Mucosa of rectum (tissue), 2 donors: ENCODE data around the gene SERPINA12.

ENCODE experiments used
- H3K27ac ChIP-seq, 2 donors: one replicate each; pipeline ENCODE4 v1.7.0; 2013; ENCODE audit warnings: inconsistent platforms in 2 of 2, low read depth in 2 of 2, low read length in 2 of 2
- H3K27me3 ChIP-seq, 2 donors: one replicate each; pipeline ENCODE4 v1.7.0; 2013; ENCODE audit warnings: low read length in 2 of 2; ENCODE audit not compliant: control insufficient read depth in 2 of 2, insufficient read depth in 2 of 2
- H3K36me3 ChIP-seq, 2 donors: one replicate each; pipeline ENCODE4 v1.7.0; 2013; ENCODE audit warnings: low read length in 2 of 2; ENCODE audit not compliant: control insufficient read depth in 2 of 2, insufficient read depth in 2 of 2
- H3K4me1 ChIP-seq, 2 donors: one replicate each; pipeline ENCODE4 v1.7.0; 2013; ENCODE audit warnings: low read length in 2 of 2, mild to moderate bottlenecking in 1 of 2; ENCODE audit not compliant: control insufficient read depth in 2 of 2, insufficient read depth in 2 of 2
- H3K4me3 ChIP-seq, 2 donors: one replicate each; pipeline ENCODE4 v1.7.0; 2013; ENCODE audit warnings: low read length in 2 of 2
- H3K9ac ChIP-seq, 2 donors: one replicate each; pipeline ENCODE4 v1.7.0; 2013; ENCODE audit warnings: low read length in 2 of 2, low read depth in 1 of 2, mild to moderate bottlenecking in 1 of 2
- H3K9me3 ChIP-seq, 2 donors: one replicate each; pipeline ENCODE4 v1.7.0; 2013; ENCODE audit warnings: low read length in 2 of 2; ENCODE audit not compliant: control insufficient read depth in 2 of 2
- donor health status: healthy.
- donor health status: Normal muscosa, but diverticular disease.

The SERPINA12 gene

DNA sequence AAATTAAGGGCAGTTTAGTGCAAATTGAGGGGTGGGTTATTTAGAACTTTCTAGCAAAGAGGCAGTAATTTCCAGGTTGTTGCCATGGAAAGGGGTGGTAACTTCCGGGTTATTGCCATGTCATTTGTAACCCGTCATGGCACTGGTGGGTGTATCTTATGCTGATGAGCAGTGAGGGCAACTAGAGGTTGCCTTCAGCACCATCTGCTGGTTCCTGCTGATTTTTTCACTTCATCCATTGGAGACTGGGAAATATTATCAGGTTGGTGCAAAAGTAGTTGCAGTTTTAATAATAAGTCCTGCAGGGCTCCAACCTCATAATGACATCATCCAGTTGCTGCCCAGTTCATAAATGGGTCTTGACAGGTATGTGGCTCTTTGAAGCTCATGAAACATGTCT lies 27.6 kb upstream of the SERPINA12 start:
- no peaks in the 10 kb centered on the region for H3K4me1 ChIP-seq
- no peak overlapping the region for H3K4me3 ChIP-seq
- H3K27me3 ChIP-seq, result peaks cover 3 to 4% of the 10 kb centered on the region in 2 donors
- H3K9ac ChIP-seq, result no peak overlapping the region
- no peak overlapping the region for H3K27ac ChIP-seq
- H3K9me3 ChIP-seq, result no peaks in the 10 kb centered on the region
- no peaks in the 10 kb centered on the region for H3K36me3 ChIP-seq

DNA sequence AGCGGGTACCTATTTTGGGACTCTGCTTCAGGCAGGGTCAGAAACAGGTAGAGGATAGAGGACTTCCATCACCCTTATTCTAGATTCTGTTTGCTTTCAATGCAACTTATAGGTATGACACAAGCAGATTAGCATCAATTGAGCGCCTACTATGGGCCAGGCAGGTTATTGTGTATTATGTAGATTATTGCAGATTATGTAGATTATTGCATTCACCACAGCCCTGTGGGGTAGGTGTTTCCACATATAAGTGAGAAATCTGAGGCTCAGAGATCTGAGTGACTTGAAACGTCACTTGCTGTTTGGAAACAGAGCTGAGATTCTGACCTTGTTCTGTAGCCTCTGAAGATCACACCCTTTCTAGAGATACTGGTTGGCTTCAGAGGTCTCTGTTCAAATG lies 26.2 kb upstream of the SERPINA12 start:
- Histone ChIP-seq H3K9ac (no peak overlapping the region), H3K36me3 (no peaks in the 10 kb centered on the region), H3K27me3 (peaks cover 3 to 4% of the 10 kb centered on the region in 2 donors), H3K4me3 (no peak overlapping the region), H3K9me3 (peaks cover 0 to 2% of the 10 kb centered on the region in 2 donors), H3K27ac (no peak overlapping the region), H3K4me1 (no peaks in the 10 kb centered on the region)

DNA sequence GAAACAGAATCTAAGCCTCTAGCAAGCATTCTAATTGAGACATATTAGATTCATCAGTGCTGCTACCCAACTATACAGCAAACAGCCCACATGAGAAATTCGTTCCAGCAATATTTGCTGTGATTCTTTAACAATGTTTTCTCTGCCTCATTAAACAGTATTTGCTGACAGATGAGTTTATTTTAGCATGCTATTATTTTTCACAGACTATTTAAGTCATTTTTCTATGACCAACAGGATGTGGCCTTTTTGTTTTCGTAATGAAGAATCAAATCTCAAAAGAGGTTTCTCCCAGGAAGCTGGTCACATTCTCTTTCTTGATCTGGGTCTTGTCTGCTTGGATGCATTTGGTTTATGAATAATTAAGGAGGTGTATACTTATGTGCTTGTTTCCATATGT lies 23.2 kb upstream of the SERPINA12 start:
- Histone ChIP-seq H3K9ac (no peak overlapping the region), H3K9me3 (peaks cover 0 to 2% of the 10 kb centered on the region in 2 donors)

DNA sequence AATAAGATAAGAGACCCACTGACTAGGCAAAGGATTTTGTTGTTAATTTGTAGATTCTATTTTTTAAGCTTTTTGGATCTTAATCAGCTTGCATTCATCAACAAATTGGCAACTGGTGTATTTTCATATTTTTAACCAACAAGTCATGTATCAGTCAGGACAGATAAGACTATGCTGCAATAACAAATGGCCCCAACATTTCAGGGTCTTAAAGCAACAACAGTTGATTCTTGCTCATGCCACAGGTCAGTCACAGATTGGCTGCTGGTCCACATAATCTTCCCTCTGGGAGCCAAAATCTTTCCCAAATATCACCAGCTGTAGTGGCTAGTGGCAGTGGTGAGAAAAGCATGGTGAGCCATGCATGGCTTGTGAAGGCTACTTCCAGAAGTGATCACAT lies 21.9 kb upstream of the SERPINA12 start:
- Histone ChIP-seq H3K9ac (no peak overlapping the region), H3K36me3 (no peaks in the 10 kb centered on the region), H3K27me3 (no peaks in the 10 kb centered on the region), H3K9me3 (peaks cover 0 to 2% of the 10 kb centered on the region in 2 donors), H3K4me3 (no peak overlapping the region), H3K4me1 (no peaks in the 10 kb centered on the region), H3K27ac (no peak overlapping the region)

More for the DNA sequence above, 23.2 kb upstream of the SERPINA12 start:
- H3K27me3 ChIP-seq, result peaks cover 2 to 3% of the 10 kb centered on the region in 2 donors
- no peaks in the 10 kb centered on the region for H3K4me1 ChIP-seq
- no peak overlapping the region for H3K27ac ChIP-seq
- H3K36me3 ChIP-seq, result no peaks in the 10 kb centered on the region
- no peak overlapping the region for H3K4me3 ChIP-seq

DNA sequence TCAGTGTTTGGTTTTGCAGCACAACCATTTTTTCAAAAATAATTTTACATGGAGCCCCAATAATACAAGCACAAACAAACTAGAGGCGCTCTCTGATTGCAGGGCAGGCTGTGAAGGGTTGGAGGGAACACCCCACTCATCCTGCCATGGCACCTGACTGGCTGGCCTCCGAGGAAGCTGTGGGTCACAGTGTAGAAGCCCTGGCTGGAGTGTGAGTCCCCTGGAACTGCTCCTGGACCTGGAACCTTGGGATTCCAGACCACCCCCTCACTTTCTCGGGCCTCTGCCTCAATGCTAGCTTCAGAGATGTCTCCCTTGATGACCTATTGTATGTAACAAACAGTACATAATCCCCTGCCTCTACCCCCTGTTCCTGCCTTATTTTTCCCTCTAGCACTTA lies 14.8 kb upstream of the SERPINA12 start:
- Histone ChIP-seq H3K27me3 (no peaks in the 10 kb centered on the region), H3K27ac (no peak overlapping the region), H3K4me1 (no peaks in the 10 kb centered on the region), H3K9me3 (peaks cover 0 to 3% of the 10 kb centered on the region in 2 donors), H3K36me3 (no peaks in the 10 kb centered on the region), H3K9ac (no peak overlapping the region), H3K4me3 (no peak overlapping the region)

DNA sequence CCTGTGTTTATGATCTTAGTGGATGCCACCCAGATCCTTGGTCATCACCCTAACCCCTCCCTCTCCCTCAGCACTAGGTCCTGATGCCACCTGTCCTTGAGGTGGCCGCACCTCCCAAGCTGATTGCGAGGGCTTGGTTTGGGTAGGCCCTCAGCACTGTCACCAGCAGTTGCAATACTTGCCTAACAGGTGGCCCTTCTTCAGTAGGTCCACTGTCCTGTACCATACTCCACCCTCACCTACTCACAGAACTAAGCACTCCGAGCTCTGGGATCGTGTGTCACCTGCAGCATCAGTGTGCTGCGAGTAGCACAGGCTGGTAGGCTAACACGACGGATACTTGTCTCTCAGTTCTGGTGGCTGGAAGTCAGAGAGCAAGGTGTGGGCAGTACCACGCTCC lies 14.0 kb upstream of the SERPINA12 start:
- Histone ChIP-seq H3K9ac (no peak overlapping the region), H3K27me3 (no peaks in the 10 kb centered on the region), H3K4me1 (no peaks in the 10 kb centered on the region), H3K9me3 (peaks cover 0 to 3% of the 10 kb centered on the region in 2 donors), H3K36me3 (no peaks in the 10 kb centered on the region), H3K4me3 (no peak overlapping the region), H3K27ac (no peak overlapping the region)

DNA sequence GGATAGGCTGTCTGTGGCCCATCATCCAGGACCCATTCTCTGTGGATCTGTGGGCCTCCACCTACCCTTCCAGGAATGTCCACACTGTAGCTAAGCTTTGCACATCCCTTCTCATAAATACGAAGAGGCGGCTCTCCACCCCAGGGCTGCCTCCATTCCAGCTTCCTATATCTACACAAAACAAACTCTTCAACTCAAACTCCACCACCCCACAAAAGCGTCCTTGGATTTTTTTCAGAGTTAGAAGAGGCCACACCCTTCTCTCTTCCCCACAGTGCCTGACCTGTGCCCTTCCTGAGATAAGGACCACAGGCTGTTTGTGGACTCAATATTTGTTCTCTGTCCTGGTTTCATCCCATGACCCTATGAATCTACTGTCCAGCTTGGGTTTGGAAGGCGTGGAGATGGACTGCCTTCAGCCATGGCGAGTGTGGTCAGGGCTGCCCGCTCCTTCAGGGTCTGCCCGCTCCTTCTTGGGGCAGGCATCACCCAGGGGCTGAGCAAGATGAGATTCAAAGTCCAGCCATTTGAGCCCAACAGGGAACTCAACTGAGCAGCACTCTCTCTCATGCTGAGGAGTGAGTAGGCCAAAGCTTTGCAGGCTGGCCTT lies 13.0 kb upstream of the SERPINA12 start:
- H3K27me3 ChIP-seq, result no peaks in the 10 kb centered on the region
- no peaks in the 10 kb centered on the region for H3K4me1 ChIP-seq
- no peak overlapping the region for H3K4me3 ChIP-seq
- peaks cover 0 to 3% of the 10 kb centered on the region in 2 donors for H3K9me3 ChIP-seq
- no peak overlapping the region for H3K9ac ChIP-seq
- no peak overlapping the region for H3K27ac ChIP-seq
- no peaks in the 10 kb centered on the region for H3K36me3 ChIP-seq

DNA sequence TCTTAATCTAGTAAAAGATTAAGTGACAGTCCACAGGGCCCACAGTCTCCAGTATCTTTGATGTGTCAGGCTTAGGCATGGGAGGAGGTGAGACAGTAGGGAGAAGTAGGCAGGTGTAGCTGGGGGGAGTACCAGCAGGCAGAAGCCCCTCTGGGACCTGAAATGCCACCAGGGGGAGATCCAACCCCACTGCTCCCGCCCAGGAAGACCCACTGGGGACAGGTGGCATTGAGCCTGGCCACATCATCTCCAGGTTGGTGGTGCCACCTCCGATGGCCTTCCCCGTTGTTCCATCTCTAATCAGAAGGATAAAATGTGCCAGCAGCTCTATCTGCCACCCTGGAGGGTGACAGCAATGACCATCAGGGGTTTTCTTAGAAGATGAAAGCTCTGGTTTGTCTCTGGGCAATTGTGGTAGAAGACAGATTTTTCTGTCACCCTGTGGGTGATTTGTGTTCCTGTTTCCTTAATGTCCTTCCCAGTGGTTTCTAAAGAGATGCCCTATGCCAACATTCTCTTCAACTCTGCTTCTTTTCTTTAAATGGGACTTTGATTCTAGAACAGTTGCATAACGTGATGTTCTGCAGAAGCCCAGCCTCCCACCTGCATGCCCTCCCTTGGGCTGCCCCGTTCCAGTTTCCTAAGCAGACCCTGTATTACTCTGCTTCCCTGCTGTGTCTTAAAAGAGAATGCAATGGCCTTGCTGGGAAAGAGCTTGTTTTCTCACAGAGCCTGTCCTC lies 12.3 kb upstream of the SERPINA12 start:
- Histone ChIP-seq H3K9me3 (peaks cover 0 to 3% of the 10 kb centered on the region in 2 donors), H3K4me1 (no peaks in the 10 kb centered on the region), H3K27me3 (no peaks in the 10 kb centered on the region), H3K9ac (no peak overlapping the region), H3K36me3 (no peaks in the 10 kb centered on the region), H3K27ac (no peak overlapping the region), H3K4me3 (no peak overlapping the region)

DNA sequence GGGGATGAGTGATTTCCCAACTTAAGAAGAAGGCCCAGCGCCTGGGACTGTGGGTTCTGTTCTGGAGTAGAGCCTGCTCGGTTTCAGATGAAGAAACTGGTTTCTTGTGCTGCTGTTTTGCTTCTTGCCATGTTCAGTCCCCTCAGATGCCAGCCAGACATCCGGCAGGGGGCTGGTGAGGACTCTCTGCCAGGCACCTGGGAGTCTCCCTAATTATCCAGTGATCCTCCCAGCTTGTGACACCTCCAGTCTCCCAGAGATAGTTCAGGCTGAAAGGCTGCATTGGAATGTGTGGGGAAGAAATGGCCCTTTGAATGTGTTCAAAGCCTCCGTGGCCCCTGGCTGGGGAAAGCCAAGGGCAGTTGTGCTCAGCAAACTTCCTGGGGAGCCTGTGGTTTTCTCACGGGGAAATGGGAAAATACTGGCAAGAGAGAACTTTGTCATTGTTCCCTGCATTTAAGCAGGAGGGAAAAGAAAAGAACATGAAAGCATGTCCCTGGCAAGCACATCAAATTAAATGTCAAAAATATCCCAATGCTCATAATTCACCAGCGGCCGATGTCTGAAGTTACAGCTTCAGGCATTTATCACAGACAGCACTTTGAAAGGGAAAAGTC lies 8.5 kb upstream of the SERPINA12 start:
- peaks cover 0 to 3% of the 10 kb centered on the region in 2 donors for H3K9me3 ChIP-seq
- H3K27ac ChIP-seq, result no peak overlapping the region
- H3K9ac ChIP-seq, result no peak overlapping the region
- no peaks in the 10 kb centered on the region for H3K36me3 ChIP-seq
- H3K4me1 ChIP-seq, result no peaks in the 10 kb centered on the region
- no peak overlapping the region for H3K4me3 ChIP-seq
- no peaks in the 10 kb centered on the region for H3K27me3 ChIP-seq

DNA sequence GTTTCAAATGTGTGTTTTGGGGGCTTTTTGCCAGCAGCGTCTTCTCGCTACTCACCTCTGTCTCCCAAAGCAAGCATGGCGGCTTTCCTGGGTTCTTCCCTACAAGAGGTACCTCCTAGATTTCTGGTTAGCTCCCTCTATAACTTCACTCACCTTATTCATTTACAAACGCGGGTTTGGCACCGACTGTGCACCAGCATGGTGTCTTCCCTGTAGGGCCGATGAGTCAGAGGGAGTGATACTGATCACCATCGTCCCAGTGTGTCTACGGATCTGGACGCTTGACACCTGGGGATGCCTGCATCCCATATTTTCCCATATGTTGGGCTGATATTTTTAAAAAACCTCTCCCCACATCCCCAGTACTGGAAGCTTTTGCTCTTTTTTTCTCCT lies 8.0 kb upstream of the SERPINA12 start:
- H3K9ac ChIP-seq, result no peak overlapping the region
- no peak overlapping the region for H3K4me3 ChIP-seq
- H3K27ac ChIP-seq, result no peak overlapping the region
- peaks cover 0 to 3% of the 10 kb centered on the region in 2 donors for H3K9me3 ChIP-seq
- H3K36me3 ChIP-seq, result no peaks in the 10 kb centered on the region
- H3K27me3 ChIP-seq, result no peaks in the 10 kb centered on the region
- H3K4me1 ChIP-seq, result no peaks in the 10 kb centered on the region
